Cardiac fibroblast (primary cell): ENCODE measurements around the gene TGFB2.

ENCODE experiments used
- DNase-seq, 2 donors: peaks; one replicate each; pipeline versions ENCODE4 v3.0.0 to v3.0.0-alpha.2; 2010; ENCODE audit warnings: low read depth in 2 of 2
- H3K4me3 ChIP-seq, 2 donors: replicated peaks in 1 of 2; 1 replicate in 1 of 2; 2 replicates in 1 of 2; pipeline ENCODE4 v1.5.1; 2011; ENCODE audit warnings: low read depth in 2 of 2, low read length in 2 of 2, mild to moderate bottlenecking in 2 of 2, moderate library complexity in 1 of 2
- CTCF ChIP-seq: IDR thresholded peaks from one replicate; pipeline ENCODE4 v1.5.1; 2011; ENCODE audit warnings: low read depth, mild to moderate bottlenecking, low read length, inconsistent platforms

The TGFB2 gene

DNA sequence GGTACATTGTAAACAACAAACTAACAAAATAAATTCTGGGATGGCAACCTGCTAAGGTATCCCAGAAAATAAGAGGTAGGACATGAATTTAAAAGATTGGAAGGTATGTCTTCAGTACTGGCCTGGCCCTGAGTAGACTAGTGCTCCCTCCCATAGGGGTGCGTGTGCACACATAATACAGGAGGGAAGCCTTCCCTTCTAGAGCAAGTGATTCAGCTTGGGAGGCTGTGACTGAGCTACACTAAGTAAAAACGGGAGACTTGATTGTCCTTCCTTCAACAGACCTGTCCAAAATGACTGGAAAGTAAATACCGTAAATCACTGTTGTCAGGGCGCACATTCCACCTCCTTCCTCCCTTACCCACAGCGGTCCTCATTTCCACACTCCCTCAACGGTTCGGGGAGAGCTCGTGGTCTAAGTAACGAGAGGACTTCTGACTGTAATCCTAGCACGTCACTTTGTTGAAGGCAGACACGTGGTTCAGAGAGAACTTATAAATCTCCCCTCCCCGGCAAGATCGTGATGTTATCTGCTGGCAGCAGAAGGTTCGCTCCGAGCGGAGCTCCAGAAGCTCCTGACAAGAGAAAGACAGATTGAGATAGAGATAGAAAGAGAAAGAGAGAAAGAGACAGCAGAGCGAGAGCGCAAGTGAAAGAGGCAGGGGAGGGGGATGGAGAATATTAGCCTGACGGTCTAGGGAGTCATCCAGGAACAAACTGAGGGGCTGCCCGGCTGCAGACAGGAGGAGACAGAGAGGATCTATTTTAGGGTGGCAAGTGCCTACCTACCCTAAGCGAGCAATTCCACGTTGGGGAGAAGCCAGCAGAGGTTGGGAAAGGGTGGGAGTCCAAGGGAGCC is at the start of gene TGFB2:
Gene TGFB2 (plus strand): TSS at position 523 of the 859 bp plus-strand sequence. CDS start 1,366 bp downstream, outside the sequence.
- peak; percentile 83 to 92 for DNase-seq
- no peak for TF ChIP-seq CTCF
- H3K4me3 ChIP-seq: peak within 1 kb of the TSS; percentile 66 to 71

DNA sequence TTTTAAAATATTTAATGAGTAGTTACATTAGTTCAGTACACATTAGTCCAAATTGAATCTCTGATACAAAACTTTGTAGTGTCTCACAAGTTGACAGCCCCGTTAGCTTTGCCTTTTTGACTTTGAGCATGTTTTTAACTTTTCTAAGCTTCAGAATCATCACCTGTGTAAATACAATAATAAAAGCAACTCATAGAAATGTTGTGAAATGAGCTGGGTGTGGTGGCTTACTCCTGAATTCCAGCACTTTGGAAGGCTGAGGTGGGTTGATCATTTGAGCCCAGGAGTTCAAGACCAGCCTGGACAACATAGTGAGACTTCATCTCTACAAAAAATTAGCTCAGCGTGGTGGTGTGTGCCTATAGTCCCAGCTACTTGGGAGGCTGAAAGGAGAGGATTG is 49.0 kb upstream of the TGFB2 start:
- TF ChIP-seq CTCF: no peak
- H3K4me3 ChIP-seq: no peak overlapping the region
- DNase-seq: no peak

- TF ChIP-seq CTCF: no peak
- no peak overlapping the region for H3K4me3 ChIP-seq
- no peak for DNase-seq
These were observed 47.7 kb upstream of the TGFB2 start for GRCh38 chr1:218297461-218297860.

GRCh38 chr1:218297867-218298266 is 47.3 kb upstream of the TGFB2 start:
- no peak for TF ChIP-seq CTCF
- peak in 1 of 2 donors; percentile 44 for DNase-seq
- H3K4me3 ChIP-seq: no peak overlapping the region

- DNase-seq: no peak
- no peak overlapping the region for H3K4me3 ChIP-seq
- TF ChIP-seq CTCF: no peak
These were observed 46.7 kb upstream of the TGFB2 start for GRCh38 chr1:218298398-218298797.

DNA sequence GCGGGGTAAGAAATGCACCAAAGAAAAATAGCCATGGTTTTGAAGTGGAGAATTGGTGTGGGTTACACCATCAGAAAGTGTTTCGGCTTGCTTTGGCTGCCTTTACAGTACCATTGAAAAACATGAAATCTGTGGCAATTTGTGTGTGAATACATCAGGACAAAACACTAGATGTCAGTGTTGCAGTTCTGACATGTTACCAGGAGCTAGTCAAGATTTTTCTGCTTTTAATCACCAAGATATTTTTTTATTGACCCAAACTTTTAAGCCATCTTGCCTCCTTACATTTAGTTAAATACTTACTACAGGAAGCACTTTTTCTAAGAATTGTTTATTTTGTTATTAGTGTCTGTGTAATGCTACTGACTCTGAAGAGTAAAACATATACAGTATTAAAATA is 45.7 kb upstream of the TGFB2 start:
- no peak overlapping the region for H3K4me3 ChIP-seq
- DNase-seq: peak; percentile 75 to 80
- peak; percentile 48 for TF ChIP-seq CTCF
